HepG2 (cell line): ENCODE data around the gene DLX3. TPM values are rescaled to one million over a fixed set of nuclear protein-coding genes. Genes with fewer than 3 reads are reported as not detected.

Experiments used
- EHMT2 ChIP-seq: fragments of 200-600 bp; sonication (generic); IDR thresholded peaks from 2 replicates; pipeline ENCODE4 v1.7.0; 2017; ENCODE audit warnings: antibody characterized with exemption, low read depth, low read length, borderline replicate concordance
- ELF3 ChIP-seq: IDR thresholded peaks from 2 replicates; pipeline ENCODE4 v1.6.1; 2016; ENCODE audit warnings: missing genetic modification reagents, missing compliant biosample characterization
- GABPA ChIP-seq, 2 experiments: IDR thresholded peaks; 2 replicates each; pipeline ENCODE4 v1.6.1; 2011 to 2016; ENCODE audit warnings: low read depth in 2 of 2, low read length in 1 of 2, missing biosample characterization in 1 of 2, missing genetic modification characterization in 1 of 2
- HMG20B ChIP-seq: conservative IDR thresholded peaks from 2 replicates; pipeline ENCODE4 v1.6.1; 2016; ENCODE audit warnings: missing genetic modification reagents, missing compliant biosample characterization
- HNRNPLL ChIP-seq: fragments of 200-400 bp; formaldehyde crosslinking; IDR thresholded peaks from 2 replicates; pipeline ENCODE4 v1.6.1; 2017; ENCODE audit warnings: mild to moderate bottlenecking, low read depth, low read length; ENCODE audit not compliant: poor library complexity, severe bottlenecking
- NFE2L1 ChIP-seq: sonication (generic); formaldehyde crosslinking; IDR thresholded peaks from 2 replicates; pipeline ENCODE4 v1.4.0; 2020; ENCODE audit warnings: missing genetic modification reagents, mild to moderate bottlenecking, borderline replicate concordance
- NKX3-1 ChIP-seq: sonication (generic); formaldehyde crosslinking; IDR thresholded peaks from 2 replicates; pipeline ENCODE4 v1.5.0; 2020; ENCODE audit warnings: missing genetic modification reagents
- POGZ ChIP-seq: sonication (generic); formaldehyde crosslinking; IDR thresholded peaks from 2 replicates; pipeline ENCODE4 v1.4.0; 2020; ENCODE audit warnings: mild to moderate bottlenecking, missing genetic modification reagents
- RARG ChIP-seq: sonication (generic); formaldehyde crosslinking; IDR thresholded peaks from 2 replicates; pipeline ENCODE4 v1.4.0; 2020; ENCODE audit warnings: low read depth, mild to moderate bottlenecking, missing genetic modification reagents
- SIN3A ChIP-seq: IDR thresholded peaks from 2 replicates; pipeline ENCODE4 v1.6.1; 2011; ENCODE audit warnings: low read depth, mild to moderate bottlenecking, control low read depth, low read length, borderline replicate concordance
- SKI ChIP-seq: fragments of 450-650 bp; IDR thresholded peaks from one replicate; pipeline ENCODE4 v1.6.1; 2018; ENCODE audit warnings: mild to moderate bottlenecking; ENCODE audit not compliant: partially characterized antibody
- SRSF9 ChIP-seq: fragments of 200-400 bp; formaldehyde crosslinking; IDR thresholded peaks from 2 replicates; pipeline ENCODE4 v1.6.1; 2018; ENCODE audit warnings: borderline replicate concordance, mild to moderate bottlenecking, low read depth, low read length; ENCODE audit not compliant: insufficient read depth, poor library complexity, severe bottlenecking
- TAF15 ChIP-seq: fragments of 200-400 bp; formaldehyde crosslinking; IDR thresholded peaks from one replicate; pipeline ENCODE4 v1.6.1; 2018; ENCODE audit warnings: mild to moderate bottlenecking, low read depth, low read length; ENCODE audit not compliant: poor library complexity, severe bottlenecking
- ZBTB20 ChIP-seq: sonication (generic); formaldehyde crosslinking; IDR thresholded peaks from 2 replicates; pipeline ENCODE4 v1.8.1; 2023; ENCODE audit warnings: missing genetic modification reagents, low read depth, mild to moderate bottlenecking, borderline replicate concordance
- ZNF225 ChIP-seq: sonication (generic); formaldehyde crosslinking; IDR thresholded peaks from 2 replicates; pipeline ENCODE4 v1.4.0; 2020; ENCODE audit warnings: mild to moderate bottlenecking, missing genetic modification reagents
- ZNF552 ChIP-seq: sonication (generic); formaldehyde crosslinking; IDR thresholded peaks from 2 replicates; pipeline ENCODE4 v1.9.0; 2022; ENCODE audit warnings: missing genetic modification reagents, mild to moderate bottlenecking, borderline replicate concordance
- ZNF570 ChIP-seq: sonication (generic); formaldehyde crosslinking; IDR thresholded peaks from 2 replicates; pipeline ENCODE4 v1.4.0; 2020; ENCODE audit warnings: mild to moderate bottlenecking, missing genetic modification reagents, borderline replicate concordance
- ZSCAN22 ChIP-seq: sonication (generic); formaldehyde crosslinking; IDR thresholded peaks from 2 replicates; pipeline ENCODE4 v1.4.0; 2020; ENCODE audit warnings: mild to moderate bottlenecking, missing genetic modification reagents
- polyA plus RNA-seq, 8 experiments: library from polyadenylated mRNA; depleted of rRNA in 3 of 8; stranded (reverse) in 7 of 8; unstranded in 1 of 8; fragments of >200 nt; fragmentation: Illumina TruSeq in 4 of 8; extraction: Trizol in 4 of 8; gene quantifications; 2 replicates each; pipeline versions ENCODE4 v1.2.1 to v1.2.3, GENCODE V29; 2011 to 2016; ENCODE audit warnings: low read depth in 4 of 8, missing spikeins in 1 of 8, mixed read lengths in 1 of 8; ENCODE audit not compliant: insufficient read depth in 1 of 8
- total RNA-seq, 5 experiments: library from RNA; depleted of rRNA; stranded (reverse); fragments of >200 nt; fragmentation: Illumina TruSeq; extraction: Trizol; gene quantifications; 2 replicates each; pipeline ENCODE4 v1.2.3, GENCODE V29; 2016; ENCODE audit warnings: low read depth in 1 of 5
- TF ChIP-seq, protein P1 (sequence below): sonication (generic); formaldehyde crosslinking; IDR thresholded peaks from 2 replicates; pipeline ENCODE4 v1.4.0; 2020; ENCODE audit warnings: mild to moderate bottlenecking, missing genetic modification reagents
- TF ChIP-seq, protein P2 (sequence below): sonication (generic); IDR thresholded peaks from 2 replicates; pipeline ENCODE4 v1.6.1; 2016; ENCODE audit warnings: low read depth, borderline replicate concordance
- TF ChIP-seq, protein P3 (sequence below): sonication (generic); formaldehyde crosslinking; IDR thresholded peaks from 2 replicates; pipeline ENCODE4 v1.4.0; 2020; ENCODE audit warnings: missing genetic modification reagents
- TF ChIP-seq, protein P4 (sequence below): sonication (generic); formaldehyde crosslinking; IDR thresholded peaks from 2 replicates; pipeline ENCODE4 v1.4.0; 2020; ENCODE audit warnings: missing genetic modification reagents

DLX3 gene
- total and polyA plus RNA-seq, 2 of the 13 experiments (the other 11 are each of a cell fraction or from before 2014, with no cell fraction given) = 0.03 TPM; not detected in 1

DNA sequence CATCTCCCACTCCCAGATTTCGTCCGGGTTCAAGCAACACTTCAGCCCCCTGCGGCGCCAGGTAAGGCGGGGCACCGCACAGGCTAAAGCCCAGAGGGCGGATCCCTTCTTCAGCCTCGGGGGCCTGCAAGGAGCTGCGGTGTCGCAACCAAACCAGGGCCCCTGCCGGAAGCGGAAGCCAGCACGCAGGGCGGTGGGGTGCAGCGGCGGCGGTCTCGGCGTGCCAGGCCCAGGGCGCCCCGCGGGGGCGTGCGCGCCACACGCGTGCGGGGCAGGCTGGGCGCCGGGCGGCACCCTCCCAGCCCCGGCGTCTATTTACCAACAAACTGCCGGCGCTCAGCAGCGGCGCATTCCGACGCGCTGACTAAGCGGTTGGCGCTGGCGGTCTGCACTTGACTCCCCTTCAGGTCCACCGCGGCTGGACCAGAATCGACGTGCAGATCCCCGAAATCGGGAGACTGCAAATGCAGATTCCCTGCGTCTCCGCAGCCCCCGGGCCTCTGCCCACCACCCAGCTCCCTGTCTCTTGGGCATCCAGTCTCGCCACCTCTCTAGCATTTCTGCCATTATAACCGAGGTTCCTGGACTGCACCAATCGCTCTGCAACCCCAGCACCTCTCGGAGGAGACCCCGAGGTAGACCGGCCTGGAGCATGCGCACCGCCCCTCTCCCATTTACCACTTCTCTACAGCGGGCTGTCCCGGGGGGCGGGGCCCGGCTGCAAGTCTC lies 26.5 kb downstream of the DLX3 start (continued):
- TF ChIP-seq, protein P1, sequence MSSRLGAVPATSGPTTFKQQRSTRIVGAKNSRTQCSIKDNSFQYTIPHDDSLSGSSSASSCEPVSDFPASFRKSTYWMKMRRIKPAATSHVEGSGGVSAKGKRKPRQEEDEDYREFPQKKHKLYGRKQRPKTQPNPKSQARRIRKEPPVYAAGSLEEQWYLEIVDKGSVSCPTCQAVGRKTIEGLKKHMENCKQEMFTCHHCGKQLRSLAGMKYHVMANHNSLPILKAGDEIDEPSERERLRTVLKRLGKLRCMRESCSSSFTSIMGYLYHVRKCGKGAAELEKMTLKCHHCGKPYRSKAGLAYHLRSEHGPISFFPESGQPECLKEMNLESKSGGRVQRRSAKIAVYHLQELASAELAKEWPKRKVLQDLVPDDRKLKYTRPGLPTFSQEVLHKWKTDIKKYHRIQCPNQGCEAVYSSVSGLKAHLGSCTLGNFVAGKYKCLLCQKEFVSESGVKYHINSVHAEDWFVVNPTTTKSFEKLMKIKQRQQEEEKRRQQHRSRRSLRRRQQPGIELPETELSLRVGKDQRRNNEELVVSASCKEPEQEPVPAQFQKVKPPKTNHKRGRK (CRISPR knock-in tag) = no peak
- TF ChIP-seq NFE2L1 (CRISPR knock-in tag) = no peak
- no peak for TF ChIP-seq ZNF552
- TF ChIP-seq SRSF9 = no peak
- no peak for TF ChIP-seq ZSCAN22
- peak; percentile 70 for TF ChIP-seq SKI
- no peak for TF ChIP-seq HMG20B (CRISPR knock-in tag)
- TF ChIP-seq, protein P2, sequence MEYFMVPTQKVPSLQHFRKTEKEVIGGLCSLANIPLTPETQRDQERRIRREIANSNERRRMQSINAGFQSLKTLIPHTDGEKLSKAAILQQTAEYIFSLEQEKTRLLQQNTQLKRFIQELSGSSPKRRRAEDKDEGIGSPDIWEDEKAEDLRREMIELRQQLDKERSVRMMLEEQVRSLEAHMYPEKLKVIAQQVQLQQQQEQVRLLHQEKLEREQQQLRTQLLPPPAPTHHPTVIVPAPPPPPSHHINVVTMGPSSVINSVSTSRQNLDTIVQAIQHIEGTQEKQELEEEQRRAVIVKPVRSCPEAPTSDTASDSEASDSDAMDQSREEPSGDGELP = no peak
- no peak for TF ChIP-seq ZBTB20 (CRISPR knock-in tag)
- TF ChIP-seq ELF3 (CRISPR knock-in tag) = peak; percentile 74
- peak; percentile 92 for TF ChIP-seq GABPA (IDR thresholded peaks at IDR 0.05; ENCODE audit: low read depth, low read length)
- peak; percentile 87 for TF ChIP-seq GABPA (CRISPR knock-in tag; IDR thresholded peaks at IDR 0.05; ENCODE audit: low read depth)
- no peak; the same call in 1 of the 2 replicates for TF ChIP-seq POGZ (CRISPR knock-in tag)
- TF ChIP-seq RARG (CRISPR knock-in tag) = no peak
- TF ChIP-seq, protein P3, sequence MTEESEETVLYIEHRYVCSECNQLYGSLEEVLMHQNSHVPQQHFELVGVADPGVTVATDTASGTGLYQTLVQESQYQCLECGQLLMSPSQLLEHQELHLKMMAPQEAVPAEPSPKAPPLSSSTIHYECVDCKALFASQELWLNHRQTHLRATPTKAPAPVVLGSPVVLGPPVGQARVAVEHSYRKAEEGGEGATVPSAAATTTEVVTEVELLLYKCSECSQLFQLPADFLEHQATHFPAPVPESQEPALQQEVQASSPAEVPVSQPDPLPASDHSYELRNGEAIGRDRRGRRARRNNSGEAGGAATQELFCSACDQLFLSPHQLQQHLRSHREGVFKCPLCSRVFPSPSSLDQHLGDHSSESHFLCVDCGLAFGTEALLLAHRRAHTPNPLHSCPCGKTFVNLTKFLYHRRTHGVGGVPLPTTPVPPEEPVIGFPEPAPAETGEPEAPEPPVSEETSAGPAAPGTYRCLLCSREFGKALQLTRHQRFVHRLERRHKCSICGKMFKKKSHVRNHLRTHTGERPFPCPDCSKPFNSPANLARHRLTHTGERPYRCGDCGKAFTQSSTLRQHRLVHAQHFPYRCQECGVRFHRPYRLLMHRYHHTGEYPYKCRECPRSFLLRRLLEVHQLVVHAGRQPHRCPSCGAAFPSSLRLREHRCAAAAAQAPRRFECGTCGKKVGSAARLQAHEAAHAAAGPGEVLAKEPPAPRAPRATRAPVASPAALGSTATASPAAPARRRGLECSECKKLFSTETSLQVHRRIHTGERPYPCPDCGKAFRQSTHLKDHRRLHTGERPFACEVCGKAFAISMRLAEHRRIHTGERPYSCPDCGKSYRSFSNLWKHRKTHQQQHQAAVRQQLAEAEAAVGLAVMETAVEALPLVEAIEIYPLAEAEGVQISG (CRISPR knock-in tag) = peak; percentile 69
- no peak for TF ChIP-seq EHMT2
- TF ChIP-seq SIN3A = no peak
- peak; percentile 77 for TF ChIP-seq HNRNPLL
- no peak for TF ChIP-seq TAF15
- no peak for TF ChIP-seq NKX3-1 (CRISPR knock-in tag)
- TF ChIP-seq, protein P4, sequence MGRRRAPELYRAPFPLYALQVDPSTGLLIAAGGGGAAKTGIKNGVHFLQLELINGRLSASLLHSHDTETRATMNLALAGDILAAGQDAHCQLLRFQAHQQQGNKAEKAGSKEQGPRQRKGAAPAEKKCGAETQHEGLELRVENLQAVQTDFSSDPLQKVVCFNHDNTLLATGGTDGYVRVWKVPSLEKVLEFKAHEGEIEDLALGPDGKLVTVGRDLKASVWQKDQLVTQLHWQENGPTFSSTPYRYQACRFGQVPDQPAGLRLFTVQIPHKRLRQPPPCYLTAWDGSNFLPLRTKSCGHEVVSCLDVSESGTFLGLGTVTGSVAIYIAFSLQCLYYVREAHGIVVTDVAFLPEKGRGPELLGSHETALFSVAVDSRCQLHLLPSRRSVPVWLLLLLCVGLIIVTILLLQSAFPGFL (CRISPR knock-in tag) = no peak
- TF ChIP-seq ZNF570 = 0 out of 2 replicates have a peak, but pooled peaks have one; percentile 77
- no peak for TF ChIP-seq ZNF225 (CRISPR knock-in tag)
